ENCODE measurements around the gene NAALADL1.

DNA sequence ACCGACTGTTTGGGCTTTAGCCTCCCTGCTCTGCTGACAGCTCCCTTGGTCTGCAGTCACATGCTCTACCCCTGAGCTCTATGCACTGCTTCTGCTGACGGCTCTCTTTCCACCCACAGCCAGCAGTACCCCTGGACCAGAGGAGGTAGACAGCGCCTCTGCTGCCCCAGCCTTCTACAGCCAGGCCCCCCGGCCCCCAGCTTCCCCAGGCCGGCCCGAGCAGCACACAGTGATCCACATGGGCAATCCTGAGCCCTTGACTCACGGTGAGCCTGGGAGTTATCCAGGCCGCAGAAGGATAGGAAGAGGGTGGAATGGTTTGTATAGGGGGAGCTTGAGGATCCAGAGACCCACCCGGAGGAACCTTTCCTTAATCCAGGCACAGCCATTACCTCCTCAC is 28.5 kb upstream of the NAALADL1 start:
- TF ChIP-seq POLR2A (IDR thresholded peaks at IDR 0.05): no peak
- TF ChIP-seq, protein P1, sequence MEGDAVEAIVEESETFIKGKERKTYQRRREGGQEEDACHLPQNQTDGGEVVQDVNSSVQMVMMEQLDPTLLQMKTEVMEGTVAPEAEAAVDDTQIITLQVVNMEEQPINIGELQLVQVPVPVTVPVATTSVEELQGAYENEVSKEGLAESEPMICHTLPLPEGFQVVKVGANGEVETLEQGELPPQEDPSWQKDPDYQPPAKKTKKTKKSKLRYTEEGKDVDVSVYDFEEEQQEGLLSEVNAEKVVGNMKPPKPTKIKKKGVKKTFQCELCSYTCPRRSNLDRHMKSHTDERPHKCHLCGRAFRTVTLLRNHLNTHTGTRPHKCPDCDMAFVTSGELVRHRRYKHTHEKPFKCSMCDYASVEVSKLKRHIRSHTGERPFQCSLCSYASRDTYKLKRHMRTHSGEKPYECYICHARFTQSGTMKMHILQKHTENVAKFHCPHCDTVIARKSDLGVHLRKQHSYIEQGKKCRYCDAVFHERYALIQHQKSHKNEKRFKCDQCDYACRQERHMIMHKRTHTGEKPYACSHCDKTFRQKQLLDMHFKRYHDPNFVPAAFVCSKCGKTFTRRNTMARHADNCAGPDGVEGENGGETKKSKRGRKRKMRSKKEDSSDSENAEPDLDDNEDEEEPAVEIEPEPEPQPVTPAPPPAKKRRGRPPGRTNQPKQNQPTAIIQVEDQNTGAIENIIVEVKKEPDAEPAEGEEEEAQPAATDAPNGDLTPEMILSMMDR (IDR thresholded peaks at IDR 0.05): no peak
- no peak for TF ChIP-seq EP300 (IDR thresholded peaks at IDR 0.05; ENCODE audit: low read depth)

Data from transverse colon (tissue), 3 donors.